Peyer's patch (tissue), 4 donors: ENCODE results near the gene PDE2A.

Experiments used
- CTCF ChIP-seq, 6 experiments: fragments of 450-650 bp in 4 of 6; fragments of 200-600 bp in 2 of 6; sonication (generic) in 1 of 6; IDR thresholded peaks; one replicate each; pipeline ENCODE4 v1.5.1; 2017 to 2019; ENCODE audit warnings: antibody characterized with exemption in 6 of 6, mild to moderate bottlenecking in 3 of 6, moderate library complexity in 1 of 6
- POLR2A ChIP-seq, 2 donors: fragments of 450-650 bp; IDR thresholded peaks; one replicate each; pipeline ENCODE4 v1.5.1; 2017; ENCODE audit warnings: antibody characterized with exemption in 2 of 2, mild to moderate bottlenecking in 2 of 2, moderate library complexity in 2 of 2

- TF ChIP-seq CTCF (IDR thresholded peaks at IDR 0.05) (no peak), POLR2A (IDR thresholded peaks at IDR 0.05) (no peak)
These were observed 121.8 kb downstream of the PDE2A start for GRCh38 chr11:72552399-72552910.
